WTC11 (cell line): ENCODE data around the gene KICS2.

Experiments used
- AFF4 ChIP-seq: sonication (generic); formaldehyde crosslinking; IDR thresholded peaks from 2 replicates; pipeline ENCODE4 v1.8.1; 2023; ENCODE audit warnings: mild to moderate bottlenecking, missing genetic modification reagents, borderline replicate concordance
- CREB1 ChIP-seq: sonication (generic); formaldehyde crosslinking; IDR thresholded peaks from 2 replicates; pipeline ENCODE4 v1.8.0; 2023; ENCODE audit warnings: mild to moderate bottlenecking, missing genetic modification reagents
- CTCF ChIP-seq: fragments of 200-600 bp; IDR thresholded peaks from 2 replicates; pipeline ENCODE4 v1.8.0; 2022; ENCODE audit warnings: antibody characterized with exemption
- IRF2 ChIP-seq: sonication (generic); formaldehyde crosslinking; IDR thresholded peaks from 2 replicates; pipeline ENCODE4 v1.8.0; 2022; ENCODE audit warnings: low read depth, missing genetic modification reagents, borderline replicate concordance
- JAZF1 ChIP-seq: fragments of 250-450 bp; sonication (Bioruptor Pico); IDR thresholded peaks from 2 replicates; pipeline ENCODE4 v1.9.0; 2021; ENCODE audit warnings: moderate library complexity, mild to moderate bottlenecking, inconsistent platforms
- MAX ChIP-seq: sonication (generic); formaldehyde crosslinking; IDR thresholded peaks from 2 replicates; pipeline ENCODE4 v1.8.0; 2022; ENCODE audit warnings: mild to moderate bottlenecking, missing genetic modification reagents
- NR1H2 ChIP-seq: sonication (generic); formaldehyde crosslinking; IDR thresholded peaks from 2 replicates; pipeline ENCODE4 v1.9.0; 2021; ENCODE audit warnings: mild to moderate bottlenecking, moderate library complexity, missing genetic modification reagents
- PREB ChIP-seq: sonication (generic); formaldehyde crosslinking; IDR thresholded peaks from 2 replicates; pipeline ENCODE4 v1.8.1; 2022; ENCODE audit warnings: mild to moderate bottlenecking, missing genetic modification reagents, moderate library complexity, borderline replicate concordance
- SMAD3 ChIP-seq: sonication (generic); formaldehyde crosslinking; IDR thresholded peaks from 2 replicates; pipeline ENCODE4 v1.8.0; 2022; ENCODE audit warnings: missing genetic modification reagents, mild to moderate bottlenecking, borderline replicate concordance
- USF1 ChIP-seq: sonication (generic); formaldehyde crosslinking; IDR thresholded peaks from 2 replicates; pipeline ENCODE4 v1.8.0; 2022; ENCODE audit warnings: mild to moderate bottlenecking, missing genetic modification reagents
- USF2 ChIP-seq: sonication (generic); formaldehyde crosslinking; IDR thresholded peaks from 2 replicates; pipeline ENCODE4 v1.8.1; 2023; ENCODE audit warnings: mild to moderate bottlenecking, missing genetic modification reagents, moderate library complexity
- ZBTB43 ChIP-seq: sonication (generic); formaldehyde crosslinking; IDR thresholded peaks from 2 replicates; pipeline ENCODE4 v1.8.1; 2023; ENCODE audit warnings: mild to moderate bottlenecking, missing genetic modification reagents
- ZNF263 ChIP-seq: sonication (generic); formaldehyde crosslinking; IDR thresholded peaks from 2 replicates; pipeline ENCODE4 v1.8.1; 2022; ENCODE audit warnings: low read depth, mild to moderate bottlenecking, moderate library complexity, missing genetic modification reagents
- ZNF532 ChIP-seq: fragments of 250-450 bp; sonication (Bioruptor Pico); IDR thresholded peaks from 2 replicates; pipeline ENCODE4 v1.9.0; 2021; ENCODE audit warnings: mild to moderate bottlenecking, borderline replicate concordance

GRCh38 chr12:64187794-64188193 lies 34.3 kb downstream of the KICS2 start:
- TF ChIP-seq ZNF263 (CRISPR knock-in tag) = no peak
- no peak for TF ChIP-seq CTCF
- no peak for TF ChIP-seq USF1 (CRISPR knock-in tag)
- TF ChIP-seq MAX = no peak
- no peak for TF ChIP-seq CREB1 (CRISPR knock-in tag)
- TF ChIP-seq JAZF1 (CRISPR knock-in tag) = no peak
- no peak for TF ChIP-seq IRF2 (CRISPR knock-in tag)
- no peak for TF ChIP-seq AFF4 (CRISPR knock-in tag)
- TF ChIP-seq PREB (CRISPR knock-in tag) = no peak
- TF ChIP-seq SMAD3 (CRISPR knock-in tag) = no peak
- TF ChIP-seq NR1H2 (CRISPR knock-in tag) = no peak
- TF ChIP-seq ZBTB43 (CRISPR knock-in tag) = no peak
- TF ChIP-seq USF2 (CRISPR knock-in tag) = no peak
- no peak for TF ChIP-seq ZNF532 (CRISPR knock-in tag)
